Fibroblast of skin of right quadriceps (primary cell): Measurements from ENCODE around the gene RGS6.
"Not testable (repeated sequence)": the region's sequence is repeated elsewhere in the genome, so short reads cannot be mapped to it uniquely, and the experiment has no call there.

Experiments used
- DNase-seq: peaks from one replicate; pipeline ENCODE4 v3.0.0-alpha.2; 2013

Gene RGS6

GRCh38 chr14:71932229-71932981, at the start of gene RGS6:
RGS6 (plus strand) TSS chr14:71932429.
- no peak for DNase-seq

GRCh38 chr14:71883094-71883493, 49.1 kb upstream of the RGS6 start:
- DNase-seq, result no peak

- no peak for DNase-seq
Measured at GRCh38 chr14:71885301-71885700, 46.9 kb upstream of the RGS6 start.

GRCh38 chr14:71887802-71888201, 44.4 kb upstream of the RGS6 start:
- not testable (repeated sequence) for DNase-seq

GRCh38 chr14:71890541-71890940, 41.7 kb upstream of the RGS6 start:
- no peak for DNase-seq

- DNase-seq, result no peak
Measured at GRCh38 chr14:71891185-71891584, 41.0 kb upstream of the RGS6 start.

GRCh38 chr14:71891970-71892369, 40.3 kb upstream of the RGS6 start:
- no peak for DNase-seq

GRCh38 chr14:71905031-71905430, 27.2 kb upstream of the RGS6 start:
- no peak for DNase-seq

- DNase-seq, result no peak
Measured at GRCh38 chr14:71905860-71906259, 26.4 kb upstream of the RGS6 start.

- no peak for DNase-seq
Measured at GRCh38 chr14:71907793-71908515, 24.3 kb upstream of the RGS6 start.

- DNase-seq, result no peak
Measured at GRCh38 chr14:71911669-71912068, 20.6 kb upstream of the RGS6 start.

GRCh38 chr14:71913342-71913741, 18.9 kb upstream of the RGS6 start:
- DNase-seq, result no peak

GRCh38 chr14:71918955-71919354, 13.3 kb upstream of the RGS6 start:
- no peak for DNase-seq

GRCh38 chr14:71923513-71923912, 8.7 kb upstream of the RGS6 start:
- no peak for DNase-seq

- DNase-seq, result no peak
Measured at GRCh38 chr14:71931492-71932228, 569 bp upstream of the RGS6 start.

GRCh38 chr14:71933001-71933587, 865 bp downstream of the RGS6 start:
- no peak for DNase-seq

- DNase-seq, result not testable (repeated sequence)
Measured at GRCh38 chr14:71938273-71938672, 6.0 kb downstream of the RGS6 start.

- not testable (repeated sequence) for DNase-seq
Measured at GRCh38 chr14:71939344-71939743, 7.1 kb downstream of the RGS6 start.

GRCh38 chr14:71940500-71940899, 8.3 kb downstream of the RGS6 start:
- not testable (repeated sequence) for DNase-seq

GRCh38 chr14:71941616-71942015, 9.4 kb downstream of the RGS6 start:
- DNase-seq, result not testable (repeated sequence)

GRCh38 chr14:71942904-71943694, 10.9 kb downstream of the RGS6 start:
- no peak for DNase-seq

- no peak for DNase-seq
Measured at GRCh38 chr14:71943695-71944018, 11.4 kb downstream of the RGS6 start.
